GM12872 (cell line): Measurements from ENCODE around the gene CECR2.

ENCODE experiments used
- CTCF ChIP-seq: IDR thresholded peaks from 3 replicates; pipeline ENCODE4 v1.5.1; 2011; ENCODE audit warnings: low read depth, mild to moderate bottlenecking, low read length, moderate library complexity; ENCODE audit not compliant: insufficient read depth

Gene CECR2

DNA sequence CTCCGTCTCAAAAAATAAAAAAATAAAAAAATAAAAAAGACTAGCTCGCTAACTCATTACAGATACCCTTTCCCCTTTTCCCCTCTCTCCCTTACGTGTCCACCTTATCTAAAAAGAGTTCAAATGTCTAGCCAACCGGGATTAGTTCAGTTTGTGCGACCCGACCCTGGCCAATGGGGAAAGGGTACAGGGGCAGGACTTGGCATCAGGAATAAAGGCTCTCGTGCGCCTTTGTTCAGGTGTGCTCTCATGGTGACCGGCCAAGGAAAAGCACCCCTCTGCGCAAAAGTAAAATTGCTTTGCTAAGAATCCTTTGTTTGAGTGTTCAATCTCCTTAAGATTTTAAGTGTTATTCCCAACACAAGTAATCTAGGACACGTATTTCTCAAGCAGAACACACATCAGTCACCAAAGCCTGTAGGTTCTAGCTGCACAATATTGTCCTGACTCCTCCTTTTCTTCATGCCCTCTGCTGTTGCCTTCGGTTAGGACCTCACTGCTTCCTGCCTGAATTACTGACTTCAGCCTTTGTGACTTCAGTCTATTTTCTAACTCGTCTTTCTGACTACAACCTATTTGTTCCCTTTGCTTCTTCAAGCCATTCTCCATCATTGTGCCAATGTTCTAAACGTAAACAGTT, 20.7 kb upstream of the CECR2 start:
- no peak for TF ChIP-seq CTCF

GRCh38 chr22:17349172-17349571, 20.1 kb upstream of the CECR2 start:
- TF ChIP-seq CTCF = no peak

- TF ChIP-seq CTCF = no peak
Observed at GRCh38 chr22:17350292-17350691, 19.0 kb upstream of the CECR2 start.

- TF ChIP-seq CTCF = no peak
Observed at GRCh38 chr22:17352798-17353197, 16.5 kb upstream of the CECR2 start.

- TF ChIP-seq CTCF = no peak
Observed at GRCh38 chr22:17357688-17358087, 11.6 kb upstream of the CECR2 start.

GRCh38 chr22:17358415-17358814, 10.8 kb upstream of the CECR2 start:
- no peak for TF ChIP-seq CTCF

- TF ChIP-seq CTCF = no peak
Observed at GRCh38 chr22:17359501-17359900, 9.8 kb upstream of the CECR2 start.
